SW480 (cell line): ENCODE data around the gene PNLDC1.
"Not testable (repeated sequence)": the region's sequence is repeated elsewhere in the genome, so short reads cannot be mapped to it uniquely, and the experiment has no call there.

Experiments
- DNase-seq: peaks from one replicate; pipeline ENCODE4 v3.0.0-alpha.2; 2016; ENCODE audit warnings: low spot score

Gene PNLDC1

DNA sequence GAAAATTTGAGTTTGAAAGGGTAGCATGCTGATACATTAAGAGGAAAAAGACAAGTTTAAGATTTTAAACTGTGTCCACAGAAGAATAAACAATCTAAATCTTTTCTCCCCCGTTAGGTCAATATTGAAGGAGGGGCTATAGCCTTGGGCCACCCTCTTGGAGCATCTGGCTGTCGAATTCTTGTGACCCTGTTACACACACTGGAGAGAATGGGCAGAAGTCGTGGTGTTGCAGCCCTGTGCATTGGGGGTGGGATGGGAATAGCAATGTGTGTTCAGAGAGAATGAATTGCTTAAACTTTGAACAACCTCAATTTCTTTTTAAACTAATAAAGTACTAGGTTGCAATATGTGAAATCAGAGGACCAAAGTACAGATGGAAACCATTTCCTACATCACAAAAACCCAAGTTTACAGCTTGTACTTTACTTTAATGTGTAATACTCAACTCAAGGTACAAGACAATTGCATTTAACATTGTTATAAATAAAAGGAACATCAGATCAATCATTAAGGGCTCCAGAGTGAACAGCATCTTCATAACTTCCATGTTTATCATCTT is 21.5 kb upstream of the PNLDC1 start:
- DNase-seq, result no peak

DNA sequence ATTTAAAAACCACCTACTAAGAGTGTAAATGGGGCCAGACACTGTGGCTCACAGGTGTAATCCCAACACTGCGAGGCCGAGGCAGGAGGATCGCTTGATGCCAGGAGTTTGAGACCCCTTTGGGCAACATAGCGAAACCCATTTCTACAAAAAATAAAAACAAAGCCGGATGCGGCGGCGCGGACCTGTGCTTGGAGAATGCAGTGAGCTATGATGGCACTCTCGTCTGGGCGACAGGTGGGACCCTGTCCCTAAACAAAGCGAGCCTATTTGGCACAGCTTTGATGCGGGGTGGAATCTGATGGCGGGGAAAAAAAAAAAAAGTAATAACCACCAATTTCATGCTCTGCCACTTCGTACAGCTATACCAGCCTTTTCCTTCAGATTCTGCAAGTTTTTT is 11.8 kb upstream of the PNLDC1 start:
- DNase-seq, result no peak

GRCh38 chr6:159788753-159789376 is 11.2 kb upstream of the PNLDC1 start:
- peak; percentile 22 for DNase-seq

- DNase-seq, result peak; percentile 98
These were observed 10.5 kb upstream of the PNLDC1 start, which contains the start of gene TCP1 for GRCh38 chr6:159789377-159790148. TCP1 (minus strand) TSS chr6:159789602; CDS start chr6:159789468, 134 bp downstream.

GRCh38 chr6:159790149-159790955 is 9.7 kb upstream of the PNLDC1 start, which contains the start of gene MRPL18:
MRPL18 (plus strand) TSS chr6:159790467; CDS start chr6:159790588, 121 bp downstream.
- DNase-seq, result peak; percentile 95

- DNase-seq, result peak; percentile 11
These were observed 9.0 kb upstream of the PNLDC1 start for GRCh38 chr6:159790956-159791598.

DNA sequence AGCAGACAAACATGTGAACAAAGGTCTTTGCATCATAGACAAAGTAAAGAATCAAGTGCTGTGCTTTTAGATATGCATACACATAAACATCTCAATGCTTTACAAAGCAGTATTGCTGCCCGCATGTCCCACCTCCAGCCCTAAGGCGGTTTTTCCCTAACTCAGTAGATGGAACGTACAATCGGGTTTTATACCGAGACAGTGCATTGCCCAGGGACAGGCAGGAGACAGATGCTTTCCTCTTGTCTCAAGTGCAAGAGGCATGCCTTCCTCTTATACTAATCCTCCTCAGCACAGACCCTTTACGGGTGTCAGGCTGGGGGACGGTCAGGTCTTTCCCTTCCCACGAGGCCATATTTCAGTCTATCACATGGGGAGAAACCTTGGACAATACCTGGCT is 5.1 kb upstream of the PNLDC1 start:
- not testable (repeated sequence) for DNase-seq

- no peak for DNase-seq
These were observed 2.5 kb upstream of the PNLDC1 start for GRCh38 chr6:159797554-159797953.

GRCh38 chr6:159801935-159802334 is 1.9 kb downstream of the PNLDC1 start:
- no peak for DNase-seq

- no peak for DNase-seq
These were observed 4.4 kb downstream of the PNLDC1 start for GRCh38 chr6:159804504-159804903.

GRCh38 chr6:159805440-159806020 is 5.5 kb downstream of the PNLDC1 start:
- DNase-seq, result no peak

DNA sequence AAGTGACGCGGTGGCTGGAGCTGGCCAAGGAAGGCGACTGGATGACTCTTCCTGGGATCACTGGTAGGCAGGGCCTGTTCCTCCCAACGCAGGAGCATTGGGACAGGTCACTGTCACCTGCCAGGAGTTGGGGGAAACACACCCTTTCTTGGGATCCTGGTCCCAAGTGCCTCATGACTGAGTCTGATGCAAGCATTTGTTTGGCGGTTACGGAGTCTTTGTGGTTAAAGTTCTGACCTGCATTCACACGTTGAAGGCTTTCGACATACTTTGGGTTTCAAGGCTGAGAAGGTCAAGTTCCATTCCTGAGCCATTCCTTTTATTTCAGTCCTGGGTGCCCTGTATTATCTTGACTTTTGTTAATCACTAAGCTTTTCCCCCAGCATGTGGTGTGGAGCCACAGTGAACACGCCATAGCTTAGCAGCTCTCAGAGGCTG is 6.0 kb downstream of the PNLDC1 start:
- DNase-seq, result no peak

GRCh38 chr6:159807150-159807858 is 7.2 kb downstream of the PNLDC1 start:
- no peak for DNase-seq

GRCh38 chr6:159808647-159809046 is 8.6 kb downstream of the PNLDC1 start:
- DNase-seq, result no peak

- no peak for DNase-seq
These were observed 9.1 kb downstream of the PNLDC1 start for GRCh38 chr6:159809149-159809548.

- no peak for DNase-seq
These were observed 13.7 kb downstream of the PNLDC1 start for GRCh38 chr6:159813781-159814180.

GRCh38 chr6:159815410-159815809 is 15.3 kb downstream of the PNLDC1 start:
- DNase-seq, result no peak

GRCh38 chr6:159816775-159817174 is 16.7 kb downstream of the PNLDC1 start:
- not testable (repeated sequence) for DNase-seq

- no peak for DNase-seq
These were observed 18.1 kb downstream of the PNLDC1 start for GRCh38 chr6:159817951-159818739.

GRCh38 chr6:159819098-159819497 is 19.0 kb downstream of the PNLDC1 start:
- DNase-seq, result no peak
